Esophagus muscularis mucosa (tissue), 4 donors: ENCODE results near the gene ERCC6L2.

ENCODE experiments used
- EP300 ChIP-seq: sonication (generic); formaldehyde crosslinking; IDR thresholded peaks from one replicate; pipeline ENCODE4 v1.6.1; 2017; ENCODE audit warnings: antibody characterized with exemption
- POLR2A ChIP-seq: fragments of 450-650 bp; IDR thresholded peaks from one replicate; pipeline ENCODE4 v1.6.1; 2017; ENCODE audit warnings: antibody characterized with exemption, moderate library complexity, mild to moderate bottlenecking, low read depth
- POLR2AphosphoS5 ChIP-seq, 2 donors: sonication (generic); formaldehyde crosslinking; IDR thresholded peaks; one replicate each; pipeline ENCODE4 v1.6.1; 2017; ENCODE audit warnings: antibody characterized with exemption in 2 of 2
- TF ChIP-seq, protein P1 (sequence below), 3 experiments: fragments of 200-600 bp in 2 of 3; fragments of 450-650 bp in 1 of 3; sonication (generic) in 2 of 3; IDR thresholded peaks; one replicate each; pipeline ENCODE4 v1.5.1; 2017 to 2019; ENCODE audit warnings: antibody characterized with exemption in 3 of 3, mild to moderate bottlenecking in 2 of 3, moderate library complexity in 1 of 3

DNA sequence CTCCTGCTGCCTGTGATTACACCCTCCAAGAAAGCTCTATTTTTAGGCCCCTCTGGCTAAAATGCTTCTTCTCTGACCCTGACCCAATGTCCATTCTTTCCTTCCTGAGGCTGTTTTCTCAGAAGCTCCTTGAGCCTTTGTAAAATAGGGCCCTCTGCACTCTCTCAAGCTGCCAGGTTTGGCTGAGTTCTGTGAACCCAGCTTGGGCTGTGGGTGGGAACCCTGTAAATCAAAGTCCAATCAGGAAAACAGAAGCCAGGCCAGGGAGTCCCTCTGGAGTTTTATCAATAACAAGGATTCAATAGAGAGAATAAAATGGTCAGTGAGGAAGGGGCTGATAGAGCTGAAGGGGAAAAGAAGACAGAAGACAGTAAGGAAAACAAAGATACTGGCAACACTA lies 43.7 kb upstream of the ERCC6L2 start:
- TF ChIP-seq, protein P1, sequence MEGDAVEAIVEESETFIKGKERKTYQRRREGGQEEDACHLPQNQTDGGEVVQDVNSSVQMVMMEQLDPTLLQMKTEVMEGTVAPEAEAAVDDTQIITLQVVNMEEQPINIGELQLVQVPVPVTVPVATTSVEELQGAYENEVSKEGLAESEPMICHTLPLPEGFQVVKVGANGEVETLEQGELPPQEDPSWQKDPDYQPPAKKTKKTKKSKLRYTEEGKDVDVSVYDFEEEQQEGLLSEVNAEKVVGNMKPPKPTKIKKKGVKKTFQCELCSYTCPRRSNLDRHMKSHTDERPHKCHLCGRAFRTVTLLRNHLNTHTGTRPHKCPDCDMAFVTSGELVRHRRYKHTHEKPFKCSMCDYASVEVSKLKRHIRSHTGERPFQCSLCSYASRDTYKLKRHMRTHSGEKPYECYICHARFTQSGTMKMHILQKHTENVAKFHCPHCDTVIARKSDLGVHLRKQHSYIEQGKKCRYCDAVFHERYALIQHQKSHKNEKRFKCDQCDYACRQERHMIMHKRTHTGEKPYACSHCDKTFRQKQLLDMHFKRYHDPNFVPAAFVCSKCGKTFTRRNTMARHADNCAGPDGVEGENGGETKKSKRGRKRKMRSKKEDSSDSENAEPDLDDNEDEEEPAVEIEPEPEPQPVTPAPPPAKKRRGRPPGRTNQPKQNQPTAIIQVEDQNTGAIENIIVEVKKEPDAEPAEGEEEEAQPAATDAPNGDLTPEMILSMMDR (IDR thresholded peaks at IDR 0.05) = no peak
- no peak for TF ChIP-seq POLR2AphosphoS5 (IDR thresholded peaks at IDR 0.05)
- TF ChIP-seq POLR2A = no peak
- no peak for TF ChIP-seq EP300
